GM18526 (cell line): ENCODE results near the gene POMT2.

Source experiments
- POLR2A ChIP-seq: IDR thresholded peaks from 3 replicates; pipeline ENCODE4 v1.6.1; 2011; ENCODE audit not compliant: insufficient read length; ENCODE audit errors: extremely low read depth

Gene POMT2

GRCh38 chr14:77338302-77338701 is 17.6 kb upstream of the POMT2 start:
- no peak for TF ChIP-seq POLR2A

- TF ChIP-seq POLR2A: no peak
Measured at GRCh38 chr14:77337880-77338279, 17.2 kb upstream of the POMT2 start.

GRCh38 chr14:77335576-77335975 is 14.9 kb upstream of the POMT2 start:
- TF ChIP-seq POLR2A: no peak

GRCh38 chr14:77329872-77330271 is 9.2 kb upstream of the POMT2 start:
- TF ChIP-seq POLR2A: no peak

- TF ChIP-seq POLR2A: no peak
Measured at GRCh38 chr14:77327111-77327510, 6.4 kb upstream of the POMT2 start.

GRCh38 chr14:77325746-77326094 is 5.0 kb upstream of the POMT2 start:
- no peak for TF ChIP-seq POLR2A

GRCh38 chr14:77324816-77325745 is 4.4 kb upstream of the POMT2 start:
- no peak for TF ChIP-seq POLR2A

GRCh38 chr14:77324289-77324688 is 3.6 kb upstream of the POMT2 start:
- no peak for TF ChIP-seq POLR2A

- TF ChIP-seq POLR2A: no peak
Measured at GRCh38 chr14:77323571-77323970, 2.9 kb upstream of the POMT2 start.

GRCh38 chr14:77322951-77323350 is 2.3 kb upstream of the POMT2 start:
- no peak for TF ChIP-seq POLR2A

- TF ChIP-seq POLR2A: no peak
Measured at GRCh38 chr14:77322250-77322902, 1.7 kb upstream of the POMT2 start.

GRCh38 chr14:77319422-77319821 is 1.3 kb downstream of the POMT2 start:
- no peak for TF ChIP-seq POLR2A

GRCh38 chr14:77318006-77318553 is 2.6 kb downstream of the POMT2 start:
- TF ChIP-seq POLR2A: no peak

GRCh38 chr14:77316872-77317301 is 3.8 kb downstream of the POMT2 start:
- no peak for TF ChIP-seq POLR2A

- no peak for TF ChIP-seq POLR2A
Measured at GRCh38 chr14:77316195-77316505, 4.5 kb downstream of the POMT2 start.
